Umbilical cord (tissue), 2 donors: Measurements from ENCODE around the gene LRG1. TPM values are rescaled to one million over a fixed set of nuclear protein-coding genes. Genes with fewer than 3 reads are reported as not detected.

Experiments
- DNase-seq: peaks from one replicate; pipeline ENCODE4 v3.0.0-alpha.2; 2015; ENCODE audit warnings: low spot score
- total RNA-seq: library from RNA; depleted of rRNA; stranded (reverse); fragments of >200 nt; gene quantifications from one replicate; pipeline ENCODE4 v1.2.3, GENCODE V29; 2014; ENCODE audit warnings: low replicate concordance; ENCODE audit not compliant: insufficient read depth

Gene LRG1
- total RNA-seq, 1 donor from 2014 or later = 5.5 TPM

DNA sequence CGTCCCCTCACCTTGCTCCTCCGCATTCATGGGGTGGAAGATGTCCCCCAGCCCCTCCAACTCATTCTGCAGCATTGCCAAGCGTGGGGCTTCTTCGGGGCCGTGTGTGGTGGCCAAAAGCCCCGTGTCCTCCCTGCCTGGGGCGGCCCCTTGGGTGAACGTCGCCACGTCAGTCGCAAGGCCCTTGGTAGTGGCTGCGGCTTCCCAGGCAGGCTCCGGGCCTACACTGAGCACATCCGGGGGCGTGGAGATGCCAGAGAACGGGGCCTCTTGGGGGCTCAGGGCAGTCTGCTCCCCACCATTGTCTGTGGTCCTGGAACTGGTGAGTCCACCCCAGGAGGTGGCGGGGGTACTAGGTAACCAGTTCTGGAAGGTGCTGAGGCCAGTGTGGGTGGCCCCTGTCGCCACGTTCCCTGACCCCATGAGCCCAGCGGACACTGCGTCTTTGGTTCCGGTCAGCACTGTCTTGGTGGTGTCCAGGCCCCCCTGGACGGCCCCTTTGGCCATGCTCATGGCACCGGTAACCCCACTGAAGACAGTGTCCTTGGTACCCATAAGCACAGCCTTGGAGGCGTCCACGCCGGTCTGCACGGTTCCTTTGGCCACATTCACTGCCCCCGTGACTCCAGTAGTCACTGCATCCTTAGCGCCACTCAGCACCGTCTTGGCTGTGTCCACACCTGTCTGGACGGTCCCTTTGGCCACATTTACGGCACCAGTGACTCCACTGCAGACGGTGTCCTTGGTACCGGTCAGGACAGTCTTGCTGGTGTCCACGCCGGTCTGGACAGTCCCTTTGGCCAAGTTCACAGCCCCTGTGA, 29.2 kb downstream of the LRG1 start:
- no peak for DNase-seq

DNA sequence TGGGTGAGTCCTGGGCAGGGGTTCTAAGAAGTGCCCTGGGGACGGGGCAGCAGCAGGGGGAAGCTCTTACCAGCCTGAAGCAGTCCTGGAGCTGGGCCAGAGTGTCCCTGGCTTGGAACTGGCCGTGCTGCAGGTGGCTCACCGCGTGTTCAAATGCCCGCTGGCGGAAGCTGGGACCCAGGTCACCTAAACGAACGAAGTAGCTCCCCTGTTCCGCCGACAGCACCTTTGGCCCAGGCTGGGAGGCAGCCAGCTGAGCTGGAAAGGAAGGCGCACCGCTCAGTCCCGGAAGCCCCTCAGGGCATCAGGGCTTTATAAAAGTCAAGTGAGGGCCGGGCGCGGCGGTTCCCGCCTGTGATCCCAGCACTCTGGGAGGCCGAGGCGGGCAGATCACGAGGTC, 31.1 kb downstream of the LRG1 start:
- no peak for DNase-seq

DNA sequence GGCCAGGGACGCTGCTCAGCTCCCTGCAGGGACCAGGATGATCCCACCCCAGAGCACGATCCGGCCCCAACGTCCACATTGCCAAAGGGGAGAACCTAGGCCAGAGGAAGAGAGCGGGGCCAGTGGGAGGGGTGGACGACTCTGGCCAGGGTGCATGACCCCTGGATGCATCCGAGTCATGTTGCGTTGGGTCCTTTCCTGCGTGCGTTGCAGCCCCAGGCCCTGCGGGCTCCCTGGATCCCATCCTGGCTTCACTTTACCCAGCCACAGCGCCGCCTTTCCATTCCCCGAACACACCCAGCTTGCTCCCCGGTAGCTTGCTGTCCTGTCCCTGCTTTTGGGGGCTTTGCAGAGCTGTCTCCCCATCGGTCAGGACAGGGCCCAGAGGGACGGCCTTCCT, 32.0 kb downstream of the LRG1 start:
- no peak for DNase-seq

DNA sequence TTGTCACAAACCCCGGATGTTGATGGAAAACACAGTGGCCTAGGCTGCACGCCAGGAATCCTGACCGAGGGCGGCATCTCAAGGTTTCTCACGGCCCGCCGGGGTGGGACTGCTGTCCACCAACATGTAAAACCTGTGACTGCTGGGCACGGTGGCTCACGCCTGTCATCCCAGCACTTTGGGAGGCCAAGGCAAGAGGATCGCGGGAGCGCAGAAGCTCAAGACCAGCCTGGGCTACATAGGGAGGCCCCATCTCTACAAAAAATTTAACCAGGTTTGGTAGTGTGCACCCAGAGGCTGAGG, 32.7 kb downstream of the LRG1 start:
- DNase-seq = no peak

DNA sequence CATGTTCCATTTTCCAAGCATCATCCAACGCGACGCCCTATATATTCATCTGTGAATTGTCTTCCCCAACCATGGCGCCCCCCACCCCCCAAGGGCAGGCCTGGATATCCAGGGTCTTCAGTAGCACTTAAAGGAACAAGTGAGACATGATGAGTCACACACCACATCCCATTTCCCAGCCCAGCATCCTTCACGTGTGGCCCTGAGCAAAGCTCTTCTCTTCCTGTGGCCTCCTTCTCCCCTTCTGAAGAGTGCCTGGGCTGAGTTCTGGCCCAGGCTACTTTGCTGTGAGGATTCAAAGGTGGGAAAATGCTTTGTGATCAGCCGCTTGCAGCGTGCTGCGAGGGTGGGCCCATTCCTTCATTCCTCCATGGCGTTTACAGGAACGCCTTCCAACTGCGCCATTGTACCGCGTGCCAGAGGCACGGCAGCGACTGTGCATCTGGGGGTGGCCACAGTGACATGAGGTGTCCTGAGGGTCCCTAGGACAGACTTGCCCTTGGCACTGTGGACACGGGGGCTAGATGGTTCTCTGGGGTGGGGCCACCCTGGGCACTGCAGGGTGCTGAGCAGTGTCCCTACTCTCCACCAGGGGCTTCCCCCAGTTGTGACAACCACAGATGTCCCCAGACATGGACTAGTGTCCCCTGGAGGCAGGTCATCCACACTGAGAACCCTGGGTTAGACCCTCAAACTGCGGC, 33.2 kb downstream of the LRG1 start:
- no peak for DNase-seq

DNA sequence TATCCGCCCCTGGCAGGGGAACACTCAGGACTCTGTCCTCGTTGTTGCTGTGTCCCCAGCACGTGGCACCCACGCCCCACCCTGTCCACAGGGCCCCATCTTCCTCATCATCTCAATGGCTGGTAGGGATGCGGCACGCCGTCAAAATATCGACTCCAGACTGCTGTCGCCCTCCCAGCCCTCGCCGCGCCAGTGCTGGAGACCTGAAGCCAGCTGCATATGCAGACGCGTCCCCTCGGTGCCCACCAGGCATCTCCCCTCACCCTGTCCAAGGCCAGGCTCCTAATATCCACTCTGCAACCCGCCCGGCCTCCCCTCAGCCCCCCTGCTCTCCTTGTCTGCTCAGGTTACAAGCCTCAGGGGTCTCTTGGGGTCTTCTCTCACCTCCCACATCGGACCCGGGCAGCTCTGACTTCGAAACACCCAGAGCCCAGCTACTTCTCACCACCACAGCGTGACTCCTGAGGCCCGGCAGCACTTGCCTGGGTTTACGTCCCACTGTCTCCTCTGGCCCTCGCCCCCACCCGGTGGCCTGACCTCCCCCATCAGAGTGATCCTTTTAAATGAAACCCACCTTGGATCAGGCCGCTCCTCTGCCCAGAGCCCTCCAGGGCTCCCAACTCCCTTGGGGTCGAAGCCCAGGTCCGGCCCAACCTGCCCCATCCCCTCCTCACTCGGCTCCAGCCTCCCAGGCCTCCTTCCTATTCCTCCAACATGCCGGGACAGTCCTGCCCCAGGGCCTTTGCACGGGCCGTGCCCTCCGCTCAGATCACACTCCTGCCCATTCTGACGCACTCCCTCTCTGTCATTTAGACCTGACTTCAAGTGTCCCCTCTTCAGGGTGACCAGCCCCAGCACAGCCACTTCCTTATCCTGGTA, 34.0 kb downstream of the LRG1 start:
- DNase-seq = no peak

DNA sequence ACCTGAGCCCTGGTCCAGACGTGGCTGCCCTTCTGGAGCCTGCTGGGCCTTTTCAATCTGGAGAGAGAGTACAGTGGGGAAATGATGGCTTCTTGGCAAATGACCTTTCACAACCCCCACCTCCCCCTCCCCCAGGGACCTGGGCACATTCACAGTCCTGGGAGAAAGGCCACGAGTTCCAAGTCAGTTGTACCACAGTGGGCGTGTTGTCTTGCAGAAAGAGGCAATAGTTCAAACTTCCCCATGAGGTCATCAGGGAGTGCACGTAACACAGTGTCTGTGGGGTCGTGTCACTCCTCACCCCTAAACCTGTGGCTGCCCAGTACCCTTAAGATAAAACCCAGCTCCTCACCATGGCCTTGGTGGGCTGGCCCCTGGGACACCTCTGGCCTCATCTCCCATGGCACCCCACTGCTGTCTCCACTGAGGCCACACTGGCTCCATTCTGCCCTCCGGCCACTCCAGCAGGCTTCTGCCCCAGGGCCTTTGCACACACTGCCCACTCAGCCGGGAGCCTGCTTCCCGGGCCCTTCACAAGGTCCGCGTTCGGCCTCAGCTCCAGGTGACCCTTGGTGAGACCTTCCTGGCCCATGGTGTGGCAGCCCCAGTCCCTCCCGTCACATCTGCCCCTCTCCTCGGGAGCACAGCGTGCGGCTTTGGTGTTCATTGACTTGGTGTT, 34.8 kb downstream of the LRG1 start:
- no peak for DNase-seq

DNA sequence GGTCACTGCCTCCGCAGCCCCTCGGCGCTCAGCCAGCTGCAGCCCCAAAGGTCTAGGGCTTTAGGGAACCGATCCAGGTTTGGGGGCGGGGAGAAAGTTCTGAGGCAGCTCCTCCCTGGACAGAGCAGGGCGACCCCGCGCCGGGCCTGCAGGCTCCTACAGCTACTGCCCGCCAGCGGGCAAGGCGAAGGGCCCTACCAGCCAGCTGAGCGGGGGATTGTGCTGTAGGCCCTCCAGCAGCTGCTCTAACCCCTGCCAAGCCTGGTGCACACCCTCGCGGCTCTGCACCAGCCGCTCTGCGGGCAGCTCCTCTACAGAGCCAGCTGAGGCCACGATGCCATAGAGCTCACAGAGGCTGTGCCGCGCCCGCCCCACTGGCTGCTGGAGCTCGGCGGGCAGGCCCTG, 35.5 kb downstream of the LRG1 start:
- DNase-seq = no peak

DNA sequence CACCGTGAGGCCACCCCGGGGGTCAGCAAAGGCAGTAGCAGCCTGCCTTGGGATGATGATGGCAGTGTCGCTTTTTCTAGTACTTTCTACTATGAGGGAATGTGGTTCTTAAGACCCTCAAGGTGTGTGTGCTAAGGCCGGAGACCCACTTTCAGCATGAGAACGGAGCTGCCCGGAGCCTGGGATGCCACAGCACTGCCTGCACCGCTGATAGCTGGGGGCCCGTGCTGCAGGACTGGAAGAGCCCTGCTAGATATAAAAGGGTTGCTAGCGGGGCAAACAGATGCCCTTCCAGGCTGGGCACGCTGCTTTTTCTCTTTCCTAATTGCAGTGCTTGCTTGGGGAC, 36.0 kb downstream of the LRG1 start:
- no peak for DNase-seq

DNA sequence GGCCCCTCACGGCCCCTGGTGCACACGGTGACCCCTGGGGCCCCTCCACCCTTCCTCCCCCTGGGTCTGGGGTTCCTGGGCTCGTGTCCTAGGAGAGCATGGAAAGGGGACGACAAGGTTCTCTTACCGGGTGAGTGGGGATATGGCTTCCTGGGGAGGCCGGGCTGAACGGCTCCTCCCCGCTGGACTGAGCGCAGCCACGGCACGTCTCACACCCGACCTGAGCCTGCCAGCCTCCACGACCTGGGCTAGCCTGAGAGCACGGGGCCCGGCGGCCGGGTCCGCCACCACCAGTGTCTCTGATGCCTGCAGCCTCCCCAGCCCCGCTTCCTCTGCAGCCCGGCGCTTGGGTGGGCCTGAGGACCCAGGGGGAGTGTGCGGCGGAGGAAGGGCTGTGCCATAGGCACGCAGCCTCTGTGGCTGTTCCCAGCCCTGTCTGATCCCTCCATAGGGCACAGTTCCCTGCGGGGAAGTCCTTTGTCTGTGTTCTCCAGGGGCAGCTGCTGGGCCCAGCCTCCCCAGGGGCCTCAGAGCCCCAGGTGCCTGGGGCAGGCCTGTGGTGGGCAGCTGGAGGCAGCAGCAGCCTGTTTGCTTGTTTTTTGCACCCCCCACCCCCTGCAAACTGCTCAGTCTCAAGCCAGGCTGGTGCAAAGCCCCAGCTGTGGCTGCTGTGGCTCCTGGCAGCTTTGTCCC, 36.6 kb downstream of the LRG1 start:
- no peak for DNase-seq

DNA sequence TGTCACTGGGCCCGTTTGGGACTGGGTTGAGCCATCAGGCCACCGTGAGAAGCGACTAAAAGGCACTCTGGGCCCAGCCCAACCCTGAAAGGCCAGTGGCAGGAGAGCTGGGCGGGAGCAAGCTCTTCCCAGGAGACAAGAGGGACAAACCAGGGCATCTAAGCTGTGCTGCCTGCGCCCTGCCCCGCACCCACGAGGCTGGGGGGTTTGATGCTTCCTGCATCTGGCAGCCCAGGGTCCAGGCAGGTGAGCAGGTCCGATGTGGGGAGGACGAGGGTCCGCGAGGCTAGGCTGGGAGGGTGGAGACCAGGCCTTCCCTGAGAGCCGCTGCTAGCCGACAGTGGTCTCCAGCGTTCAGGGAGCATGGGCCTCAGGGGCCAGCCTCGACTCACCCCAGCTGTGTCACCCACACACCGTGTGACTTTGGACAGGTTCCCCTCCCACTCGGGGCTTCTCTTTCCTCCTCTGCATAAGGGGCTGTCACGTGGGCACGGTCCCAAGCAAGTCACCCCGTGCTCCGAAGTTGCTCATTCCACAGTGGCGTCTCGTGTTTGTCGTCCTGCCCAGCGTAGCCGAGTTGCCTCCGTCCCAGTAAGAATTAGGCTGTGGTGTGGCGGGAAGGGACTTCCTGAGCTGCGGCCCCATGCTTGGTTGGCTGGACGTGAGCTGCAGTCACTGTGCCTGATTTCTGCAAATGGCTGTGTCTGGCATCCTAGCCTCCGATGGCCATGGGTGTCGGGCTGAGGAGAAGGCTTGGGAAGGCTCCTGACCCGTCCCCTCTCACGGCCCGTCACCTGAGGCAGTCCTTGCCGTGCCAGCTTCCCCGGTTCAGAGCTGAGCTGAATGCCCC, 37.3 kb downstream of the LRG1 start:
- DNase-seq = no peak

DNA sequence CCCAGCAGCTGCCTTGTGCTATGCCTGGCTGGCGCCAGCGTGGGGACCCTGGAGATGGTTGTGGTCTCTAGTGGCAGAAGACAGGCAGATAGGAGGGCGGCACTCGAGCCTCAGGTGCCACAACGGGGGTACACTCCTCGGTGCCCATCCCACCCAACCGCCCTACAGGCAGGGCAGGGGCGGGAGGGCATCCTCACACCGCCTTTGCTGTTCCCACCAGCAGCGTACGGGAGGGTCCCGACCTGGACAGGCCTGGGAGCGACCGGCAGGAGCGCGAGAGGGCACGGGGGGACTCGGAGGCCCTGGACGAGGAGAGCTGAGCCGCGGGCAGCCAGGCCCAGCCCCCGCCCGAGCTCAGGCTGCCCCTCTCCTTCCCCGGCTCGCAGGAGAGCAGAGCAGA, 38.1 kb downstream of the LRG1 start:
- no peak for DNase-seq

DNA sequence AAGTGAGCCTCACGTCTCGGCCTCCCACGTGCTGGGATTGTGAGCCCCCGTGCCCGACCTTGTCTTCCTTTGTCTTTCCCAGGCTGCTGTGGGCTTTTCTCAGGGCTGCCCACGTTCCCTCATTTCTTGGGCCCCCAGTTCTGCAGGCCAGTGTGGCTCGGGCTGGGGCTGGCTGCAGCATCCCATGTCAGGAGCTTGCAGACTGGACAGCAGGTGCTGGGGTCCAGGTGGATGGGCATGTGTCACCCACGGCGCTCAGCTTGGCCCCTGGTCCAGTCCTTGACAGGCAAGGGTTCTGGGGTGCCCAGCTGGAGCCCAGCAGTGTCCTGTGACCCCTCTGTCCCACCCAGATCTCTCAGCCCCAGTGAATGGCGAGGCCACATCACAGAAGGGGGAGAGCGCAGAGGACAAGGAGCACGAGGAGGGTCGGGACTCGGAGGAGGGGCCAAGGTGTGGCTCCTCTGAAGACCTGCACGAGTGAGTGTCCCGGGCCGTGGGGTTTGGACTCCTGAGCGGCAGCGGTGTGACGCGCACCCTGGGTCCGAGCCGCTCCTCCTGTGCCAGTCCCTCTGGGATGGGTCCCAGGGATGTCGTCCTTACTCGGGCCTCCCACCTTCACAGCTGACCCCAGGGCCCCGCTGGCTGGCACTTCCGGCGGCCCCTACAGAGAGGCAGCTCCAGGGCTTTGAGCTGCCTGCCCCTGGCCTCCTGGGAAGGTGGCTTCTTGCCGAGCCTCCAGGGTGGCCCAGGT, 38.8 kb downstream of the LRG1 start:
- no peak for DNase-seq

DNA sequence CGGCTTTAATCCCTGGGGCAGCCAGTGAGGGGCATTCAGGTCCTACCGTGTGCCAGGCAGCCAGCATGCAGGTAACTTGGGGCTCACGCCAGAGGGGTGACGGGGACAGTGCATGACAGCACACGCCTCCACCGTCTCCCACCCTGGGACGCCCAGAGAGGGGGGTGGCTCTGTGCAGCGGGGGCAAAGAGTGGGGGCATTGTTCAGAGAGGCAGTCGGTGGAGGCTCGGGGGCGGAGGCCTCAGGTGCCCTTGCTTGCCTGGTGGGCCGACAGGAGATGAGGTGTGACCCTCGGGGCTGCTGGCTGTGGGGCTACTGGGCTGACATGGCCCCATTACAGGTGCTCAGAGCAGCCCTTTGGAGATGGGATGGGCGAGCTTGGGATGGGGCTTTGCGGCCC, 40.0 kb downstream of the LRG1 start:
- DNase-seq = no peak

DNA sequence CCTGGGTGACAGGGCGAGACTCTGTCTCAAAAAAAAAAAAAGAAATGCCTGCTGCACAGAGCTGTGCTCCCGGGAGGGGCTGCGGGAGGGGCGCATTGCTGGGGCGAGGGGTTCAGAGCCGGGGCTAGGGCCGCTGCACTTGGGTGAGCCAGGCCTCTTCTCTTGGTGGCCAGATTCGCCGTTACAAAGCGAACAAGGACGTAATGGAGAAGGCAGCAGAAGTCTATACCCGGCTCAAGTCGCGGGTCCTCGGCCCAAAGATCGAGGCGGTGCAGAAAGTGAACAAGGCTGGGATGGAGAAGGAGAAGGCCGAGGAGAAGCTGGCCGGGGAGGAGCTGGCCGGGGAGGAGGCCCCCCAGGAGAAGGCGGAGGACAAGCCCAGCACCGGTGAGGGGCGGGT, 40.5 kb downstream of the LRG1 start:
- no peak for DNase-seq

DNA sequence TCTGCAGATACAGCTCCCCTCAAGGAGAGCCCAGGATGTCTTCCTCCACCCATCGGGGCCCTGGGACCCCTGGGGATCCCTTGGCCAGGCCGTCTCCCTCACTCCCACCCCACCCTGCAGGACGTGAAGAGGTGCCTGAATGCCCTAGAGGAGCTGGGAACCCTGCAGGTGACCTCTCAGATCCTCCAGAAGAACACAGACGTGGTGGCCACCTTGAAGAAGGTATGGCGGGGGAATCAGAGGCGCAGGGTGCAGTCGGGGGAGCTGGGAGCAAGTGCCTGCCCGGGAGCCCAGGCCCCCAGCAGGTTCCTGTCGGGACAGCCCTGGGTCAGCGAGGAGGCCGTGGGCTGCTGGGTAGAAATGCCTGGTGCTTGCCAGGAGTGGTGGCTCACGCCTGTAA, 41.1 kb downstream of the LRG1 start:
- no peak for DNase-seq

DNA sequence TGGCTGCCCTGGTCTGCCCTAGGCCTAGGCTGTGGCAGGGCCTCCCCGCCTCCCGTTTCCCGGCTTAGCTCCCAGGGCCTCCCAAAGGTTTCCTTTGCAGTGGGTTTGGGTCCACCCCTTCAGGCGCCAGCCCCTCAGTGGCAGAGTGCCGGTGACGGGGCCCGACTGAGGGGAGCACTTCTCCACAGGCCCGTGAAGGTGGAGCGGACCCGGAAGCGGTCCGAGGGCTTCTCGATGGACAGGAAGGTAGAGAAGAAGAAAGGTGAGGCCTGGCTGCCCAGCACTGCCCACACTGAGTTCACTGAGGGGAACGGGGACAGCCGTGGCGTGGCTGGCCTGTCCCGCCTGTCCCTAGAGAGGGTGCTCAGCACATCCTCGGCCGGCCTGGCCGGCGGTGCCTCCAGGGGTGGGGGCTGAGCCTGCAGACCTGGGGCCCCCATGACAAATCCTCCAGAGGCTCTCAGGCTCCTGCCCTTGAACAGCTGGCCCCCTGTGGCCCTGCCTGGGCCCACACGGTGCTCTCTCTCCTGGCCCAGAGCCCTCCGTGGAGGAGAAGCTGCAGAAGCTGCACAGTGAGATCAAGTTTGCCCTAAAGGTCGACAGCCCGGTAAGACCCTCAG, 42.0 kb downstream of the LRG1 start:
- DNase-seq = no peak

DNA sequence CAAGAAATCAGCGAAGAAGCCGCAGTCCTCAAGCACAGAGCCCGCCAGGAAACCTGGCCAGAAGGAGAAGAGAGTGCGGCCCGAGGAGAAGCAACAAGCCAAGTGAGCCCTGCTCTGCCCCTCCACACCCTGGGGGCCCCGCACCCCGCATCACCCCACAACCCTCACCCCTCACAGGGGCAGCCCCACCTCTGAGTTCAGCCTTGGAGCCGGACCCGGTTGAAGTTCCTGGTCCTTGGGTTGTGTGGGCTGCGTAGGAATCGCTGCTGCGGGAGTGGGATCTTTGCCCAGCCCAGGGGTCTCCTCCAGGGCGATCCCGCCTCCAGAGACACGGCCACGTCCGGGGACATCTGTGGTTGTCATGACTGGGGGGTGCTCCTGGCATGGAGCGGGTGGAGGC, 43.5 kb downstream of the LRG1 start:
- no peak for DNase-seq

DNA sequence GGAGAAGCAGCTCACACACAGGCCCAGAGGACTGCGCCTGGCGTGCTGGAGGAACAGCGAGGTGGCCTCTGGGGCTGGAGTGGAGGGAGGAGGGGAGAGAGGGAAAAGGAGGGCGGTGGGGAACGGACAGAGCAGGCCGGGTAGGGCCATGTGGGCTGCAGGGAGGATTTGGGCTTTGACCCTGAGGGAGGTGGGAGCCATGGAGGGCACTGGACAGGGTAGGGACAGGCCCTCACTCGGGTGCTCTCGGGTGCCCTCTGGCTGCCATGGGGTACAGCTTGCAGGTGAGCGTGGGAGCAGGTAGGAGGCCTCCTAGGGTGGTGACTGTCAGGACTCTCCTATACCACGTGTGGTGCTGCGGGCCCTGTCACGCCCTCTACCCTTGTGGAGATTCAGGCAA, 44.4 kb downstream of the LRG1 start:
- DNase-seq = no peak
